ENCODE results near the gene OSBPL5.

The OSBPL5 gene

GRCh38 chr11:3052109-3052479 lies 113.0 kb downstream of the OSBPL5 start:
- POLR2A ChIA-PET = no interaction called here
- peaks cover 0 to 32% (median 19%) of the 10 kb centered on the region in 4 experiments for H3K36me3 ChIP-seq (ENCODE audit: control insufficient read depth in 4 of 4, insufficient read depth in 4 of 4, low read length in 3 of 4)
- peak overlapping the region in 2 of 7 experiments; percentile 27 to 51 for H3K4me3 ChIP-seq (ENCODE audit: control insufficient read depth in 1 of 7, extremely low read depth in 1 of 7, insufficient read depth in 4 of 7, low read depth in 2 of 7, low read length in 6 of 7)
- H3K27me3 ChIP-seq (replicated peaks in 2 of 5; ENCODE audit: control insufficient read depth in 4 of 5, insufficient read depth in 5 of 5, low read length in 4 of 5) = no peaks in the 10 kb centered on the region
- no peaks in the 10 kb centered on the region for H3K9me3 ChIP-seq (ENCODE audit: control extremely low read depth in 1 of 5, control insufficient read depth in 4 of 5, insufficient read depth in 2 of 5, low read depth in 1 of 5, low read length in 4 of 5)
- 49% methylated on average over 5 of the region's 14 CpGs for WGBS (ENCODE audit: insufficient coverage)
- H3K4me1 ChIP-seq (ENCODE audit: control extremely low read depth in 1 of 4, control insufficient read depth in 4 of 4, insufficient read depth in 4 of 4, low read length in 3 of 4) = peaks cover 0 to 23% (median 15%) of the 10 kb centered on the region in 4 experiments
- CTCF ChIA-PET = interaction anchor here (0.6 to 7.3 kb wide), 3 partner anchors 14 to 66 kb away, joined by 3 to 63 read pairs (median 44); no protein-coding TSS in a partner anchor
- H3K27ac ChIP-seq (ENCODE audit: insufficient read depth in 1 of 2, low read depth in 1 of 2, low read length in 2 of 2, poor library complexity in 1 of 2, severe bottlenecking in 2 of 2) = no peak overlapping the region
- DNase-seq = peak in 2 of 3 donors; percentile 34 to 64

GRCh38 chr11:3051196-3052108 lies 113.7 kb downstream of the OSBPL5 start:
- POLR2A ChIA-PET = no interaction called here
- peaks cover 0 to 18% (median 10%) of the 10 kb centered on the region in 4 experiments for H3K4me1 ChIP-seq (ENCODE audit: control extremely low read depth in 1 of 4, control insufficient read depth in 4 of 4, insufficient read depth in 4 of 4, low read length in 3 of 4)
- 61% methylated on average over 8 of the region's 13 CpGs for WGBS (ENCODE audit: insufficient coverage)

GRCh38 chr11:3050386-3051195 lies 114.5 kb downstream of the OSBPL5 start:
- H3K27ac ChIP-seq (ENCODE audit: insufficient read depth in 1 of 2, low read depth in 1 of 2, low read length in 2 of 2, poor library complexity in 1 of 2, severe bottlenecking in 2 of 2) = peak overlapping the region in 1 of 2 experiments; percentile 0
- CTCF ChIA-PET = interaction anchor here (5.9 to 7.3 kb wide), 2 partner anchors 12 to 41 kb away, joined by 44 to 63 read pairs; no protein-coding TSS in a partner anchor
- POLR2A ChIA-PET = no interaction called here
- DNase-seq = no peak
- H3K4me1 ChIP-seq (ENCODE audit: control extremely low read depth in 1 of 4, control insufficient read depth in 4 of 4, insufficient read depth in 4 of 4, low read length in 3 of 4) = peaks cover 0 to 11% (median 5%) of the 10 kb centered on the region in 4 experiments
- H3K9me3 ChIP-seq (ENCODE audit: control extremely low read depth in 1 of 5, control insufficient read depth in 4 of 5, insufficient read depth in 2 of 5, low read depth in 1 of 5, low read length in 4 of 5) = no peaks in the 10 kb centered on the region
- H3K36me3 ChIP-seq (ENCODE audit: control insufficient read depth in 4 of 4, insufficient read depth in 4 of 4, low read length in 3 of 4) = peaks cover 0 to 43% (median 25%) of the 10 kb centered on the region in 4 experiments
- 97% methylated on average over 17 of the region's 18 CpGs for WGBS (ENCODE audit: insufficient coverage)
- H3K4me3 ChIP-seq (ENCODE audit: control insufficient read depth in 1 of 7, extremely low read depth in 1 of 7, insufficient read depth in 4 of 7, low read depth in 2 of 7, low read length in 6 of 7) = no peak overlapping the region
- H3K27me3 ChIP-seq (replicated peaks in 2 of 5; ENCODE audit: control insufficient read depth in 4 of 5, insufficient read depth in 5 of 5, low read length in 4 of 5) = no peaks in the 10 kb centered on the region

More at GRCh38 chr11:3051196-3052108, 113.7 kb downstream of the OSBPL5 start:
- DNase-seq = peak in 2 of 3 donors; percentile 20 to 61
- no peak overlapping the region for H3K27ac ChIP-seq (ENCODE audit: insufficient read depth in 1 of 2, low read depth in 1 of 2, low read length in 2 of 2, poor library complexity in 1 of 2, severe bottlenecking in 2 of 2)
- no peaks in the 10 kb centered on the region for H3K27me3 ChIP-seq (replicated peaks in 2 of 5; ENCODE audit: control insufficient read depth in 4 of 5, insufficient read depth in 5 of 5, low read length in 4 of 5)
- no peaks in the 10 kb centered on the region for H3K9me3 ChIP-seq (ENCODE audit: control extremely low read depth in 1 of 5, control insufficient read depth in 4 of 5, insufficient read depth in 2 of 5, low read depth in 1 of 5, low read length in 4 of 5)
- peaks cover 0 to 35% (median 22%) of the 10 kb centered on the region in 4 experiments for H3K36me3 ChIP-seq (ENCODE audit: control insufficient read depth in 4 of 4, insufficient read depth in 4 of 4, low read length in 3 of 4)
- peak overlapping the region in 2 of 7 experiments; percentile 27 to 51 for H3K4me3 ChIP-seq (ENCODE audit: control insufficient read depth in 1 of 7, extremely low read depth in 1 of 7, insufficient read depth in 4 of 7, low read depth in 2 of 7, low read length in 6 of 7)
- CTCF ChIA-PET = interaction anchor here (5.9 to 7.3 kb wide), 2 partner anchors 13 to 40 kb away, joined by 44 to 63 read pairs; no protein-coding TSS in a partner anchor

- peaks cover 2 to 49% (median 30%) of the 10 kb centered on the region in 4 experiments for H3K36me3 ChIP-seq (ENCODE audit: control insufficient read depth in 4 of 4, insufficient read depth in 4 of 4, low read length in 3 of 4)
- POLR2A ChIA-PET = no interaction called here
- CTCF ChIA-PET = interaction anchor here (1.0 to 7.3 kb wide), 3 partner anchors 8 to 42 kb away, joined by 3 to 63 read pairs (median 44); partner anchors contain the start of gene CARS1
Measured at GRCh38 chr11:3049430-3050243, 115.5 kb downstream of the OSBPL5 start.

GRCh38 chr11:3047637-3048036 lies 117.5 kb downstream of the OSBPL5 start:
- Histone ChIP-seq H3K27me3 (replicated peaks in 2 of 5; ENCODE audit: control insufficient read depth in 4 of 5, insufficient read depth in 5 of 5, low read length in 4 of 5) (no peaks in the 10 kb centered on the region), H3K4me3 (ENCODE audit: control insufficient read depth in 1 of 7, extremely low read depth in 1 of 7, insufficient read depth in 4 of 7, low read depth in 2 of 7, low read length in 6 of 7) (no peak overlapping the region), H3K27ac (ENCODE audit: insufficient read depth in 1 of 2, low read depth in 1 of 2, low read length in 2 of 2, poor library complexity in 1 of 2, severe bottlenecking in 2 of 2) (no peak overlapping the region), H3K36me3 (ENCODE audit: control insufficient read depth in 4 of 4, insufficient read depth in 4 of 4, low read length in 3 of 4) (peaks cover 3 to 38% (median 27%) of the 10 kb centered on the region in 4 experiments), H3K9me3 (ENCODE audit: control extremely low read depth in 1 of 5, control insufficient read depth in 4 of 5, insufficient read depth in 2 of 5, low read depth in 1 of 5, low read length in 4 of 5) (no peaks in the 10 kb centered on the region), H3K4me1 (ENCODE audit: control extremely low read depth in 1 of 4, control insufficient read depth in 4 of 4, insufficient read depth in 4 of 4, low read length in 3 of 4) (peaks cover 0 to 11% (median 5%) of the 10 kb centered on the region in 4 experiments)
- 97% methylated on average over 16 of the region's 16 CpGs for WGBS (ENCODE audit: insufficient coverage)
- ChIA-PET POLR2A (no interaction called here), CTCF (interaction anchor here (1.1 to 7.3 kb wide), 5 partner anchors 9 to 169 kb away, joined by 3 to 63 read pairs (median 4); no protein-coding TSS in a partner anchor)
- DNase-seq = no peak

More at GRCh38 chr11:3049430-3050243, 115.5 kb downstream of the OSBPL5 start:
- WGBS (ENCODE audit: insufficient coverage) = 97% methylated on average over 16 of the region's 18 CpGs
- DNase-seq = peak in 2 of 3 donors; percentile 27 to 38
- H3K4me3 ChIP-seq (ENCODE audit: control insufficient read depth in 1 of 7, extremely low read depth in 1 of 7, insufficient read depth in 4 of 7, low read depth in 2 of 7, low read length in 6 of 7) = no peak overlapping the region
- no peaks in the 10 kb centered on the region for H3K9me3 ChIP-seq (ENCODE audit: control extremely low read depth in 1 of 5, control insufficient read depth in 4 of 5, insufficient read depth in 2 of 5, low read depth in 1 of 5, low read length in 4 of 5)
- H3K27ac ChIP-seq (ENCODE audit: insufficient read depth in 1 of 2, low read depth in 1 of 2, low read length in 2 of 2, poor library complexity in 1 of 2, severe bottlenecking in 2 of 2) = no peak overlapping the region
- H3K4me1 ChIP-seq (ENCODE audit: control extremely low read depth in 1 of 4, control insufficient read depth in 4 of 4, insufficient read depth in 4 of 4, low read length in 3 of 4) = peaks cover 0 to 11% (median 5%) of the 10 kb centered on the region in 4 experiments
- no peaks in the 10 kb centered on the region for H3K27me3 ChIP-seq (replicated peaks in 2 of 5; ENCODE audit: control insufficient read depth in 4 of 5, insufficient read depth in 5 of 5, low read length in 4 of 5)

GRCh38 chr11:3046641-3047040 lies 118.5 kb downstream of the OSBPL5 start:
- H3K4me1 ChIP-seq (ENCODE audit: control extremely low read depth in 1 of 4, control insufficient read depth in 4 of 4, insufficient read depth in 4 of 4, low read length in 3 of 4) = peaks cover 0 to 7% (median 2%) of the 10 kb centered on the region in 4 experiments
- CTCF ChIA-PET = interaction anchor here (1.1 to 1.5 kb wide), 2 partner anchors 9 to 39 kb away, joined by 3 to 4 read pairs; no protein-coding TSS in a partner anchor
- no peak overlapping the region for H3K4me3 ChIP-seq (ENCODE audit: control insufficient read depth in 1 of 7, extremely low read depth in 1 of 7, insufficient read depth in 4 of 7, low read depth in 2 of 7, low read length in 6 of 7)
- no peak for DNase-seq
- H3K9me3 ChIP-seq (ENCODE audit: control extremely low read depth in 1 of 5, control insufficient read depth in 4 of 5, insufficient read depth in 2 of 5, low read depth in 1 of 5, low read length in 4 of 5) = no peaks in the 10 kb centered on the region
- peaks cover 3 to 45% (median 32%) of the 10 kb centered on the region in 4 experiments for H3K36me3 ChIP-seq (ENCODE audit: control insufficient read depth in 4 of 4, insufficient read depth in 4 of 4, low read length in 3 of 4)
- H3K27me3 ChIP-seq (replicated peaks in 2 of 5; ENCODE audit: control insufficient read depth in 4 of 5, insufficient read depth in 5 of 5, low read length in 4 of 5) = no peaks in the 10 kb centered on the region
- WGBS (ENCODE audit: insufficient coverage) = 96% methylated on average over 3 of the region's 8 CpGs
- no peak overlapping the region for H3K27ac ChIP-seq (ENCODE audit: insufficient read depth in 1 of 2, low read depth in 1 of 2, low read length in 2 of 2, poor library complexity in 1 of 2, severe bottlenecking in 2 of 2)
- POLR2A ChIA-PET = no interaction called here

All from common myeloid progenitor, CD34-positive (primary cell).